Activated T-cell treated with anti-CD3 and anti-CD28 coated beads, Interleukin-2, amount 50 U/mL, for 4 hours (primary cell): ENCODE measurements around the gene TMEM164. TPM values are rescaled to one million over a fixed set of nuclear protein-coding genes. Genes with fewer than 3 reads are reported as not detected.

Experiments
- ATAC-seq, 2 donors: fragments of 200-7000 bp; cut with Tn5 transposase; one replicate each; pipeline ENCODE4 v1.10.0; 2021
- DNase-seq: peaks from one replicate; pipeline ENCODE4 v3.0.0-alpha.2; 2020
- H3K27me3 Mint-ChIP-seq: one replicate; pipeline ENCODE4 v1.8.0; 2021; ENCODE audit warnings: low read depth, mixed read lengths
- H3K36me3 Mint-ChIP-seq: one replicate; pipeline ENCODE4 v1.8.0; 2022; ENCODE audit warnings: mixed read lengths; ENCODE audit not compliant: insufficient read depth
- H3K4me1 Mint-ChIP-seq: one replicate; pipeline ENCODE4 v1.8.0; 2021; ENCODE audit warnings: low read depth, mixed read lengths
- H3K4me3 Mint-ChIP-seq: one replicate; pipeline ENCODE4 v1.8.0; 2021; ENCODE audit warnings: mild to moderate bottlenecking, moderate library complexity, mixed read lengths
- H3K9me3 Mint-ChIP-seq: one replicate; pipeline ENCODE4 v1.8.0; 2021; ENCODE audit warnings: mixed read lengths
- total RNA-seq, 3 donors: library from RNA; stranded (reverse); gene quantifications; one replicate each; pipeline ENCODE4 v1.2.1, GENCODE V29; 2021

TMEM164 gene
- total RNA-seq, 3 donors from 2014 or later, result 8.6 to 10.6 (median 10.5) TPM

DNA sequence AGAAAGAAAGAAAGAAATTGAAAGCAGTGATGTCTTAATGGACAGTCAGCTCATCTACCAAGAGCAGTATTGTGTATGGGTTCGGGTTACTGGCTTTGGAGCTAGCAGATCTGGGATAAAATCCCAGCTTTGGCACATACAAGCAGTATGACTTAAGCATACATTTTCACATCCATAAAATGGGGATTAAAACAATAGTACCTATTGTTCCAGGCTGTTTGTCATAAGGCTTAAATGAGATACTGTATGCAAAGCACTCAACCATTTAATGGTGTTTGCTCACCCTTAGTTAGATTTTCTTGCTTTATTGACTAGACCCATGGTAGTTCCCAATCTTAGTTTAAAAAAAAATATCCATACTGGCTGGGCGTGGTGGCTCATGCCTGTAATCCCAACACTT is 7.8 kb upstream of the TMEM164 start:
- DNase-seq, result no peak
- ATAC-seq, result no peak
- H3K36me3 Mint-ChIP-seq, result no peaks in the 10 kb centered on the region
- H3K4me3 Mint-ChIP-seq, result no peak overlapping the region
- H3K9me3 Mint-ChIP-seq, result no peaks in the 10 kb centered on the region
- no peaks in the 10 kb centered on the region for H3K27me3 Mint-ChIP-seq
- H3K4me1 Mint-ChIP-seq, result peaks cover 20% of the 10 kb centered on the region

DNA sequence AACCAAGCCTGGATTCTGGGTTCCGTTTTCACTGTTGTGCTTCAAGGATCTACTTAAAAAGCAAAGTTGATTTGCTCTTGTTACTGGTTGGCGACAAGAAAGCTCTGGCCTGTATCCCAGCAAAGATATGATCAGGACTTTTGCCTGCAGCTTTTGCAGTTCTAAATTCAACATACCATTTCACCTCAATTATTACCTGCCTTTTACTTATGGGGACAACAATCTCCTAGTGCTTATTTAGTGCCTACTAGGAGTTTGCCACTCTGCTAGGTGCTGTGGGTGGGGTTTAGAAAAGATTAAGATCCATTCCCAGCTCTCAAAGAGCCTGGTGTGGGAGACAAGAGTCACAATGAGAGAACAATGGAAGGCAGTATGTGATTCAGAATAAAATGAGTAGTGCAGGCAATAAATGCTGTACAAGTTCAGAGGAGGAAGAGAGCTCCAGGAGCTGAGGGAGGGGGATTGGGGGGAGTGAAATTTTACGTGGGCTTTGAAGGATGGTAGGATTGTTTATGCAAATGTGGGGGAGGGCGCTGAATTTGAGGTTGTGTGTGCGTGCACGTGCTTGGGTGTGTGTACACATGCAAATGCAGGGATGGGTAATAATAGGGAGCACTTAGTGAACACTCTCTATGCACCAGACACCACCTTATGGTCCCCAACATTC is 5.0 kb upstream of the TMEM164 start:
- ATAC-seq, result no peak
- Mint-ChIP-seq H3K4me3 (no peak overlapping the region), H3K4me1 (peaks cover 4% of the 10 kb centered on the region), H3K9me3 (no peaks in the 10 kb centered on the region), H3K27me3 (no peaks in the 10 kb centered on the region), H3K36me3 (no peaks in the 10 kb centered on the region)
- DNase-seq, result no peak

GRCh38 chrX:110000000-110000399 is 2.9 kb upstream of the TMEM164 start:
- no peaks in the 10 kb centered on the region for H3K36me3 Mint-ChIP-seq

DNA sequence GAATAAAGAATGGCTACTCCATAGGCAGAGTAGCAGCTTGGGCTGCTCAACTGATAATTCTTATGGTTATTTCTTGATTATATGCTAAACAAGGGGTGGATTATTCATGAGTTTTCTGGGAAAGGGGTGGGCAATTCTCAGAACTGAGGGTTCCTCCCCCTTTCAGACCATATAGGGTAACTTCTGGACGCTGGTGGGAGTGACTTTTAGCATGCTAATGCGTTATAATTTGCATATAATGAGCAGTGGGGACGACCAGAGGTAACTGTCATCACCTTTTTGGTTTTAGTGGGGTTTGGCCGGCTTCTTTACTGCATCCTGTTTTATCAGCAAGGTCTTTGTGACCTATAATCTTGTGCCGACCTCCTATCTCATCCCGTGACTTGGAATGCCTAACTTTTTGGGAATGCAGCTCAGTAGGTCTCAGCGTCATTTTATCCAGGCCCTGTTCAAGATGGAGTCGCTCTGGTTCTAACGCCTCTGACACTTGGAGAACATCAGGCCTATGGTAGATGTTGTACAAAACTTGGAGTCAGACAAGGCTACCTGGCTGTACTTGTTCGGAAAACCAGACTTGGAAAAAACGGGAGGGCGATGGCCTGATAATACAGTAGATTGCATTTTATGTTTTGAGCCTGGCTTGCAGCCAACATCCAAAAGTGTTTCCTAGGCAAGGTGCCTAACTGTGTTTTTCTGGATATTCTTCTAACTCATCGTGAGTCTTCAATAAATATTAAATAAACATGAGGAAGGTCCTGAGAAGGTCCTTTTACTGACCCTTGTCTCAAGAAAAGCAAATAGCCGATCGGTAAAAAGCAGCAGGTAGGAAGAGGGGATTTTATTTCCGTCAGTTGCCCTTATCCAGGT is 1.8 kb upstream of the TMEM164 start:
- no peak for ATAC-seq
- Mint-ChIP-seq H3K36me3 (peaks cover 1% of the 10 kb centered on the region), H3K4me3 (peak overlapping the region; percentile 6), H3K4me1 (peaks cover 21% of the 10 kb centered on the region), H3K9me3 (no peaks in the 10 kb centered on the region), H3K27me3 (no peaks in the 10 kb centered on the region)
- no peak for DNase-seq

More at GRCh38 chrX:110000000-110000399, 2.9 kb upstream of the TMEM164 start:
- ATAC-seq, result no peak
- Mint-ChIP-seq H3K27me3 (no peaks in the 10 kb centered on the region), H3K9me3 (no peaks in the 10 kb centered on the region), H3K4me3 (no peak overlapping the region), H3K4me1 (peaks cover 15% of the 10 kb centered on the region)
- no peak for DNase-seq

DNA sequence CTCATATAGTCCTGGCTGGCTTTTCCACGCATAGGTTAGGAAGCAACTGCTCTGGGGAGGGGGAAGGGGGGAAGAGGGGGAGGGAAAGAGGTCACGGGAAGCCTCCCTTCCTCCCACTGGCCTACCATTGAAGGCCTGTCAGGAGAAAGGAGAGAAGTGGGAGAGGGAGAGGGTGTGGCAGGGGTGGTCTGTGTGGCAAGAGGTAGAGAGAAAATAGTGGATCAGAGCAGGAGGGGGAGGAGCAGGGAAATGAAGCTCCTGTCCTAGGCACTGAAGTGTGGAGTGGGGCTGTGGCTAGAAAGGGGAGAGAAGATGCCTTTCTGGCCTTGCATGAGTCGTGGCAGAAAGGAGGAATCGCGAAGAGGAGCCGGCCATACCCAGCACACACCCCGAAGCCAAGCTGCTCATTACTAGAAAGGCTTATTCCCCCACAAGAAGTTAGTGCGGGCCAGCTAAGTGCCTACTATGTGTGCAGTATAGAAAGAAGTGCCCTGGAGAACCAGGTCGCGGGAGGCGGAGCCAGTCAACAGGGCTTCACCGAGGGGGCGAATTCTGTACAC is 1.1 kb upstream of the TMEM164 start:
- Mint-ChIP-seq H3K27me3 (no peaks in the 10 kb centered on the region), H3K36me3 (peaks cover 1% of the 10 kb centered on the region), H3K9me3 (no peaks in the 10 kb centered on the region), H3K4me3 (peak overlapping the region; percentile 83), H3K4me1 (peaks cover 29% of the 10 kb centered on the region)
- ATAC-seq, result no peak
- no peak for DNase-seq

GRCh38 chrX:110003167-110004156 is 548 bp downstream of the TMEM164 start:
- Mint-ChIP-seq H3K27me3 (no peaks in the 10 kb centered on the region), H3K4me1 (peaks cover 34% of the 10 kb centered on the region), H3K36me3 (peaks cover 3% of the 10 kb centered on the region), H3K4me3 (peak overlapping the region; percentile 86), H3K9me3 (no peaks in the 10 kb centered on the region)
- no peak for ATAC-seq
- no peak for DNase-seq

GRCh38 chrX:110004215-110004614 is 1.3 kb downstream of the TMEM164 start:
- no peaks in the 10 kb centered on the region for H3K27me3 Mint-ChIP-seq
- peaks cover 34% of the 10 kb centered on the region for H3K4me1 Mint-ChIP-seq
- no peak for DNase-seq
- H3K9me3 Mint-ChIP-seq, result no peaks in the 10 kb centered on the region
- H3K36me3 Mint-ChIP-seq, result peaks cover 5% of the 10 kb centered on the region
- ATAC-seq, result no peak
- peak overlapping the region; percentile 86 for H3K4me3 Mint-ChIP-seq

DNA sequence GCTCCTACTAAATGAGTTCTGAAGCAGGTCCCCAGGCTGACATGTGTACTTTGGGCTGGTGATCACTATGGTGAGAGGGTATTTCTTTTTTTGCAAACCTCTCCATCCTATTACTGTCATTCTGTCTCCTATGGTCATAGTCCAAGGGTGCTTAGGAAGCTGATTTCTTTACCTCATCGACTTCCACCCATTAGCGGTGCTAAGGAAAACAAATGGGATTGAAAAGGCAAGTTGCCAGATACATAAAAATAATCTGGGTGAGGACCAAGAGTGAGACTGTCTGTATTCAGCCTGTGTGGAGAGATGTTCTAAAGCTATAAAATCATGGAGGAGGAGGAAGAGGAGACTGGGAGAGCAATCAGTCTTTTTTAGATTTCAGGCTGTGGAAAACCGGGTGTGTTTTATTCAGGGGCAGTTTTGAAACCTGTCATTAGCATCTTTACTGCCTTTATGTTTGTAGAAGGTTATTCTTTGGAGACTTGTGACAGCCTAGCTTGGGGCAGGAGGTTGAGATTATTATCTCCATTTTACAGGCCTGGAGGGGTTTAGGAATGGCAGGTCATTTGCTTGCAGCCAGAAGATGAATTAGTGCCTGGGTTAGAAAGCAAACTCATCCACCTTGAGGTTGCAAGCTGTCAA is 1.9 kb downstream of the TMEM164 start:
- DNase-seq (no peak), ATAC-seq (no peak)
- peaks cover 6% of the 10 kb centered on the region for H3K36me3 Mint-ChIP-seq
- peaks cover 34% of the 10 kb centered on the region for H3K4me1 Mint-ChIP-seq
- no peaks in the 10 kb centered on the region for H3K27me3 Mint-ChIP-seq
- no peaks in the 10 kb centered on the region for H3K9me3 Mint-ChIP-seq
- H3K4me3 Mint-ChIP-seq, result peak overlapping the region; percentile 86

- ATAC-seq (no peak), DNase-seq (no peak)
- Mint-ChIP-seq H3K9me3 (no peaks in the 10 kb centered on the region), H3K36me3 (peaks cover 10% of the 10 kb centered on the region), H3K4me3 (no peak overlapping the region), H3K4me1 (peaks cover 38% of the 10 kb centered on the region), H3K27me3 (no peaks in the 10 kb centered on the region)
Measured at GRCh38 chrX:110006161-110006560, 3.2 kb downstream of the TMEM164 start.

- DNase-seq (no peak), ATAC-seq (no peak)
- H3K36me3 Mint-ChIP-seq, result peaks cover 12% of the 10 kb centered on the region
- no peak overlapping the region for H3K4me3 Mint-ChIP-seq
- H3K4me1 Mint-ChIP-seq, result peaks cover 38% of the 10 kb centered on the region
- H3K27me3 Mint-ChIP-seq, result no peaks in the 10 kb centered on the region
- H3K9me3 Mint-ChIP-seq, result no peaks in the 10 kb centered on the region
Measured at GRCh38 chrX:110006821-110007375, 4.0 kb downstream of the TMEM164 start.

DNA sequence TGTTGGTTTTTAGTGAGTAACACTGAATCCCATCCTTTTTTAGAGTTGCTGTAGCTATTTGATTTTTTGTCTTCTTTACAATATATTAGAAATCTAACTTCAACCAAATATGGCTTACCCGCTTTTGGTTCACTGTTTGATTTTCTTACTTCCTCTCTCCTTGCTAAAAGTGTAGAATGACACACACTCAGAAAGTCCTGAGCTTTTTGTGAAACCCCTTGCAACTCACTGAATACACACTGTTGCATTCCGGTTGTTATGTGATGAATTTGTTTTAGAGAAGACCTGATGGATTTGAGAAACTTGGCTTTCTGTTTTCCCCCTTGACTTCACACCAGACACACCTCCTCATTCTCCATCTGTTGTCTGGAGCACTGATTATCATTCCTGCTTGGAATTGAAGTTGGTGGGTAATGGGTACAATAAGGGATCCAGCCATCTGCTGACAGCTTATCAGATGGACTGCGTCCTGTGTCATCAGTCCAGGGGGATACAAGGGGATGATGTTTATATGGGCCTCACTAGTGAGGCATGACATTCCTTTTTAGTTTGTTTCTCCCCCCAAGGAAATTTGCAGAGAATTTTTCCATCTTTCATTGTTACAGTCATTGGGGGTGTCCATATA is 5.2 kb downstream of the TMEM164 start:
- Mint-ChIP-seq H3K4me1 (peaks cover 38% of the 10 kb centered on the region), H3K27me3 (no peaks in the 10 kb centered on the region), H3K9me3 (no peaks in the 10 kb centered on the region), H3K4me3 (no peak overlapping the region), H3K36me3 (peaks cover 12% of the 10 kb centered on the region)
- DNase-seq (no peak), ATAC-seq (no peak)

- peaks cover 19% of the 10 kb centered on the region for H3K36me3 Mint-ChIP-seq
- DNase-seq, result no peak
- H3K4me1 Mint-ChIP-seq, result peaks cover 12% of the 10 kb centered on the region
- ATAC-seq, result no peak
- H3K4me3 Mint-ChIP-seq, result no peak overlapping the region
- H3K27me3 Mint-ChIP-seq, result no peaks in the 10 kb centered on the region
- H3K9me3 Mint-ChIP-seq, result no peaks in the 10 kb centered on the region
Measured at GRCh38 chrX:110012818-110013485, 10.0 kb downstream of the TMEM164 start.
